T-helper 1 cell (primary cell): ENCODE results near the gene SLC9A1.

Experiments
- DNase-seq, 5 donors: peaks; one replicate each; pipeline ENCODE4 v3.0.0-alpha.2; 2012 to 2020

Gene SLC9A1

GRCh38 chr1:27150183-27150582 is 4.7 kb downstream of the SLC9A1 start:
- no peak for DNase-seq

DNA sequence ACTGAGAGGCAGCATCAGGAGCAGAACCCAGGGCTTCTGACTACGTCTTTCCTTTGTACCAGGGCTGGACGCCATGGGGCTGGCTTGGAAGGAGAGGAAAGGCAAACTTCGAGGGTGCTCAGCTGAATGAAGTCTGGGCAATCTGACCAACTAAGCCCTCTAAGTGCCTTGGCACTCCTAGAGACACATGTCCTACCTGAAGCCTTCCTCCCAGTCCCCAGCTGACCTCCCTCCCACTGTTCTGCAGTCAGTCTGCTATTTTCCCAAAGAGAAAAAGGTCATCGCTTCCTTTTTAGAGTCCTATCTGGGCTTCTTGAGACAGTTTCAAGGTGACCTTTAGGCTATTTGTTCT is 5.2 kb downstream of the SLC9A1 start:
- no peak for DNase-seq

DNA sequence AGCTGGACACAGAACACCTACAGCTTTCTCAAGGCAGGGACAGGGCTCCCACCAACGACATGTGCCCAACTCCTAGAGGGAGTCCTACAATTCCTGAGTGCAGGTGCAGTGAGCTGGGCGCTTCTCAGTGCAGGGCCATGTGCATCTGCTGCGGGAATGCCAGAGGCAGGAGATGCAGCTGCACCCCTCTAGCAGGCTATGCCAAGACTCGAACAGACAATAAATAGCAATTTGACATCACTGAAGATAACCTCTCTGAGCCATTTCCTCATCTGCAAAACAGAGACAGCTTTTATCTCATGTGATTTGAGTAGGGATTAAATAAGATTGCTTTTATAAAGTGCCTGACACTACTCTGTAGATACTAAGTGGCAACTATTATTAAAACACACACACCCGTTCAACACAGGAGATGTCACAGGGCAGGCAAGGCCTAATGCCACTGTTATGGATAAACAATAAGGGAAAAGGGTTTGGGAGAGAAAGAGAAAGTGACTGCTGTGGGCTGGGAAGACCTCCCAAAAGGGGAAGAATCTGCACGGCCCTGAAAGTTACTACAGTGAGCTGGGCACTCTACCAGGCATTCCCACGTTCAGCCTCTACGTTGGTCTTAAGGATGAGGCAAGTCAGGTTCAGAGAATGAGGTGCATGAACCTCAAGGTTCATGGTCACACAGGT is 5.7 kb downstream of the SLC9A1 start:
- DNase-seq, result no peak

DNA sequence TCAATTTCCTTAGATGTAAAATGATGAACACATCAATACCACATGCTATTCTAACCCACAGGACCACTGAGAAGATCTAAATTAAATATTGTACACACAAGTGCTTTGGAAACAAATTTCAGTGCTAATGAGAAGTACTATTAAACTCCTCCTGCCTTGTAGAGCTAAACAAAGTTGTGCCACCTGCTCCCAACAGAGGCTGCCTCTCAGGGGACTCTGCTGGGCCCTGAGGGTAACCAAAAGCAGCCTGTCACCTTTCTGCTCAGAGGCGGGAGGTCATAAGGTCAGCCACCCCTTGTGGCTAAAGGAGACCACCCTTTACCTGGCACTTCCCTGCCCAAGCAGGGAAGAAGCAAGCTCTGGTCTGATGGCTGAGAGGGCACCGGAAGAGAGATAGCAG is 6.3 kb downstream of the SLC9A1 start:
- no peak for DNase-seq

DNA sequence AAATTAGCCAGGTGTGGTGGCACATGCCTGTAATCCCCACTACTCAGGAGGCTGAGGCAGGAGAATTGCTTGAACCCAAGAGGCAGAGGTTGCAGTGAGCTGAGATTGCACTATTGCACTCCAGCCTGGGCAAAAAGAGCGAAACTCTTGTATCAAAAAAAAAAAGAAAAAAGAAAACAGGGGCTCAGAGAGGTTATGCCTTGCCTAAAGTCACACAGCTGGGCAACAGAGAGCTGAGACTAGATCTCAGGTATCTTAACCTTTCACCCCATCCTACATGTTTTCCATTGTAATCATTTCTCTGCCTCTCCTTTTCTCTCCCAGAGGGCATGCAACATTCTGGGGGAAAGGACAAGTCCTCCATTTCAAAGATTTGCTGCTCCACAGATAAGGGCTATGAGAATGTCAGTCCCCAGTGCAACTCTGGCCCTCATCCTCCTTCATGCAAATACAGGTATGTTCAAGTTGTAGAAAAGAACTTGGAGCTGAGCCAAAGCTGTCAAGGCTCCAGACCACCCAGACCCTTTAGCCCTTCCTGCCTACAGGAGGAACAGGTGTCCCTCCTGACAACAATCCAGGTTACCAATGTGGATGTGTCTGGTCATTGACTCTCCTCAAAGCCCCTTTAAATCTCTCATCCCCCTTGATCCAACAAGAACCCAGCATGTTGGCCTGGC is 6.9 kb downstream of the SLC9A1 start:
- no peak for DNase-seq

GRCh38 chr1:27145934-27146354 is 9.0 kb downstream of the SLC9A1 start:
- no peak for DNase-seq

GRCh38 chr1:27144920-27145661 is 9.8 kb downstream of the SLC9A1 start:
- DNase-seq, result no peak

- no peak for DNase-seq
Observed at GRCh38 chr1:27144049-27144748, 10.7 kb downstream of the SLC9A1 start.

- DNase-seq, result no peak
Observed at GRCh38 chr1:27143401-27143800, 11.5 kb downstream of the SLC9A1 start.

DNA sequence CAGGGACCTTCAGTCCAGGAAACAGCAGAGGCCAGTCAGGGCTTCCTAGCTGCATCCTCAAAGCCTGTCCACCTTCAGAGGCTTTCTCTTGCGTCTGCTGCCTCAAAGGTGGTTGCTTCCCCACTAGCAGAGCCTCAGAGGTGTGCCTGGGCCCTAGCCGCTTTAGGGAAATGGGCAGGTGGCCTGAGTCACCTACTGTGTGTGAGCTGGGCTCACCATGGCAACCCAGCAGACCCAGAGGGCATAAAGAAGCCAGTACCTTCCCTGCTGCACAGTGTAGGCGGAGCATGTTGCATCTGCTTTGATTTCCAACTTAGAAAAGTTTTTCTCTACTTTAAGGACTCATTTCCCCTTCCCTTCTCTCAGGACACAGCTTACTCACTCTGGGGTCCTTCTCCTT is 12.5 kb downstream of the SLC9A1 start:
- no peak for DNase-seq

GRCh38 chr1:27141266-27142003 is 13.5 kb downstream of the SLC9A1 start:
- no peak for DNase-seq

- no peak for DNase-seq
Observed at GRCh38 chr1:27139980-27140379, 14.9 kb downstream of the SLC9A1 start.

DNA sequence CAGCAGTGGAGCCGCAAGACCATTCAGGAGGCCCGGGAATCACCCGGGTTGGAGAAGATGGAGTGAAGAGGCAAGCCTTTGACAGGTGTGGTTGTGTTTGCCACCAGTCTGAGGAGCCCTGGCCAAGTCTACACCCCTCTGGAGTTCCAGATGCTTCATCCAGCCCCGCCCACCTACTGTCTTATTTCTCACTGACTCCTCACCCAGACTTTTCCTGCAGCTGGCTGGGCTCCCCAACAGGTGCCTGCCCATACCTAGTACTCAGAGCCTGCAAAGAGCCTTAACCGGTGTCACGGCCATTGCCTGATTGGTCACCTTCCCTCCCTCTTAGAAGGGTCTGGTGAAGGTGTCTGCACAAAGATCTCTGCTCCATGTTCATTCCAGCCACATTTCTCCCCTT is 16.0 kb downstream of the SLC9A1 start:
- DNase-seq, result no peak

- no peak for DNase-seq
Observed at GRCh38 chr1:27138368-27138767, 16.6 kb downstream of the SLC9A1 start.

DNA sequence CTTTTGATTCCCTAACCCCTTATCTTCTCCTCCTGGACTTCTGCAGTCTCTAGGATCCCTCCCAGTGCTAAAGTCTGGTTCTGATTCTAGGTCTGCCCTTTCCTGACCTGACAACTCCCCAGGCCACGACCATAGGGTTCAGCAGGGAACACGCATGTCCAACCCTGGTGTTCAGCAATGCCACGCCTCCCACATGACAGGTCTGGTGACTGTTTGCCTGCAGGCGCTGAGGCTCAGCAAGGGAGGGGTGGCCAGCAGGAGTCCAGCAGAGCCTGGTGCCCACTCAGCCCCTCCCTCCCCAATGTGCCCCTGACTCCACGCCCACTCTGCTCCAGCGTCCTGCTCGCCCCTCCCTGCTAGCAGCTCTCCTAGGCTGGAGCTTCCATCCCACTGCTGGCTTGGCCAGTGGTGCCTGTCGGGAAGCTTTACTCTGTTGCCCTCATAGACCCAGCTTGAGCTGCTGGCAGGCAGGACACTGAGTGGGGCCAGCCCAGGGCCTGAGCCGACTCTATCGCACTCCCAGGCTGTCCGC is 17.3 kb downstream of the SLC9A1 start:
- no peak for DNase-seq

- peak; percentile 34 to 89 (median 55) for DNase-seq
Observed at GRCh38 chr1:27136998-27137542, 17.9 kb downstream of the SLC9A1 start.

DNA sequence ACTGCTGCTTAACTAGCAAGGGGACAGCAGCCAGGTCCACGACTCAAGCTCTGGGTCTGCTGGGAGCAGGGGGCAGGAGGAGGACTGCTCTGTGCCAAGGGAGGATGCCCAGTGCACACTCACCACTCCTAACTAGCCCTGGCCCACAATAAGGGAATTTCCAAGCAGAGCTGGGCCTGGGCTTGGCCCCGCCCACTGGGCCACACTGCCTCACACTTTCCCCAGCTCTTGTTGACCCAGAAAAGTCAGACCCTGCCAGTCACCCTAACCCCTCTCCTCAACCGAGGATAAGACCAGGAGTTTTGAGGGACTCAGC is 18.7 kb downstream of the SLC9A1 start:
- peak in 1 of 5 donors; percentile 28 for DNase-seq

DNA sequence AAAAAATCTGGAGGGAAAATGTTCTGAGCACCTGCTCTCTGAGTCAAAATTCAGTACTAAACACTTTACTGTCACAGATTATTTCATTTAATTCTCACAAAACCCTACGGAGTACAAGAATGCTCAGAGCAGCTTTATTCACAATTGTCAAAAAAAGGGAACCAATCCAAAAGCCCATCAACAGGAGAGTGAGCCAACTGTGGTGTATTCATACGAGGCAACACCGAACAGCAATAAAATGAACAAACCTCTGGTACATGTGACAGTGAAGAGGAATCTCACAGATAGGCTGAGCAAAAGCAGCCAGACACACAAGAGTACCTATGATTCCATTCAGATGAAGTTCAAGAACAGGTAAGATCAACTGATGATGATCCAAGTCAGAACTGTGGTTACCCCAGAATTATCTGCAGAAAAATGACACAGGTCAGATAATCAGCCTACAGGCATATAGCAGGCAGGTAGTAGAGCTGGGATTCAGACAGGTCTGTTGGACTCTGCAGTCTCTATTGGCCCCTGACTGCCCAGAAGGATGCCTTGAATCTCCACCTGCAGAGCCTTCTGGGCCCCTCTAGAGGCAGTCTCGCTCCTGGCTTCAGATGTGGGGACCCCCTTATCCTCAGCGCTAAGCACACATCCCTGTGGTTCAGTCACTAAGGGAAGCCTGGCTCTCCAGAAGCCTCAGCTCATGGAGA is 19.2 kb downstream of the SLC9A1 start:
- DNase-seq, result no peak

GRCh38 chr1:27133991-27134390 is 20.9 kb downstream of the SLC9A1 start:
- no peak for DNase-seq

GRCh38 chr1:27133158-27133557 is 21.8 kb downstream of the SLC9A1 start:
- DNase-seq, result no peak

- no peak for DNase-seq
Observed at GRCh38 chr1:27132624-27133023, 22.3 kb downstream of the SLC9A1 start.

DNA sequence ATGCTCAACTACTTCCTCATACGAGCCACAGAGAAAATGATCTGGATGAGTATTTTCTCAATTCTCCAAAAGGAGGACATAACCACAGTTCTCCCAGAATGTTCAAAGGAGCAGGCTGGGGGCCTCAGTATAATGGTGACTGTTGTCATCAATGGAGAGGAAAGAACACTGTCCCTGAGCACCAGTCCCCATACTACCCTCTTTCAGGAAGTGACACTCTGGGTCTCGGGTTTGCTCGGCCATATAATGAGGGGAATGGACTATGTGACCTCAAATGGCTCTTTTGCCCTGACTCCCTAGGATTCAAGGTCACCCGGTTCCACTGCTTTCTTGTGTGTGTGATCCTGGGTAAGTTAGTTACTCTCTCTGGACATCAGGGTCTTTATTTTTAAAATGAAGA is 22.8 kb downstream of the SLC9A1 start:
- DNase-seq, result no peak
